Heart right ventricle (tissue), 16 donors: ENCODE results near the gene HMCN2. TPM values are rescaled to one million over a fixed set of nuclear protein-coding genes. Genes with fewer than 3 reads are reported as not detected.
A peak's percentile ranks its signal among the peaks of the same experiment; 100 is the strongest.

Source experiments
- ATAC-seq, 8 donors: fragments of 200-7000 bp; cut with Tn5 transposase; one replicate each; pipeline ENCODE4 v1.9.1; 2020; ENCODE audit warnings: mild to moderate bottlenecking in 8 of 8, moderate library complexity in 8 of 8, moderate number of reproducible peaks in 1 of 8
- DNase-seq, 2 donors: peaks; one replicate each; pipeline ENCODE4 v3.0.0-alpha.2; 2020
- H3K27ac ChIP-seq, 10 donors: fragments of 200-600 bp; sonication (generic) in 2 of 10; one replicate each; pipeline versions ENCODE4 v1.5.0 to v1.8.0; 2020 to 2022; ENCODE audit warnings: mild to moderate bottlenecking in 3 of 10
- H3K27me3 ChIP-seq, 7 donors: fragments of 200-600 bp; one replicate each; pipeline ENCODE4 v1.8.0; 2021 to 2022; ENCODE audit warnings: mild to moderate bottlenecking in 2 of 7
- H3K36me3 ChIP-seq, 9 donors: fragments of 200-600 bp; sonication (generic) in 1 of 9; one replicate each; pipeline versions ENCODE4 v1.5.0 to v1.8.0; 2020 to 2022; ENCODE audit warnings: mild to moderate bottlenecking in 2 of 9
- H3K4me1 ChIP-seq, 9 donors: fragments of 200-600 bp; sonication (generic) in 1 of 9; one replicate each; pipeline versions ENCODE4 v1.5.0 to v1.8.0; 2020 to 2022; ENCODE audit warnings: mild to moderate bottlenecking in 4 of 9
- H3K4me3 ChIP-seq, 10 donors: fragments of 200-600 bp; sonication (generic) in 2 of 10; one replicate each; pipeline versions ENCODE4 v1.5.0 to v1.8.0; 2020 to 2022; ENCODE audit warnings: mild to moderate bottlenecking in 7 of 10, moderate library complexity in 2 of 10
- H3K9me3 ChIP-seq, 11 donors: fragments of 200-600 bp in 10 of 11; sonication (generic) in 2 of 11; one replicate each; pipeline versions ENCODE4 v1.5.0 to v1.8.0; 2013 to 2022; ENCODE audit warnings: mild to moderate bottlenecking in 2 of 11, control low read depth in 1 of 11, moderate library complexity in 1 of 11
- WGBS, 2 donors: extraction: QIAGEN DNeasy Blood & Tissue Kit; methylation state at CpG; one replicate each; pipeline ENCODE4 v1.1.7; 2013; ENCODE audit warnings: inconsistent platforms in 1 of 2; 5-methylcytosine and 5-hydroxymethylcytosine counted together
- intact Hi-C, 10 donors: fragments of 100-400 bp; cut with DNase I; formaldehyde crosslinking; loops; one replicate each; pipeline versions ENCODE4 v1.11.1 to v1.14.2; 2022
- polyA plus RNA-seq, 2 donors: library from polyadenylated mRNA; stranded (reverse); fragments of 200-250 nt; gene quantifications; one replicate each; pipeline ENCODE4 v1.2.3, GENCODE V29; 2013
- total RNA-seq, 10 donors: library from RNA; stranded (reverse); fragmentation: NEBNext Ultra II Directional in 3 of 10; extraction: Animal tissue kit (Norgen Biotek cat#: 25700) in 3 of 10; gene quantifications; one replicate each; pipeline versions ENCODE4 v1.2.1 to v1.2.4, GENCODE V29; 2021 to 2023
- TF ChIP-seq, protein P1 (sequence below), 9 donors: fragments of 200-600 bp; sonication (generic) in 2 of 9; IDR thresholded peaks; one replicate each; pipeline versions ENCODE4 v1.5.0 to v1.8.0; 2021 to 2022; ENCODE audit warnings: antibody characterized with exemption in 9 of 9, mild to moderate bottlenecking in 5 of 9, moderate library complexity in 1 of 9
- donor health status: Arrhythmogenic right ventricular cardiomyopathy.
- donor health status: ischemic (EF 13 %, LVEDD 7.1; RV severe dilation, severe dysfunction).
- donor health status: healthy with polysubstance abuse.
- donor health status: DM: no; HTN: yes; CAD: no.
- donor health status: DM: no; HTN: no; CAD: no.
- donor health status: ischemic (EF 25% LVEDD 6.9; RV normal size, moderate dysfunction).
- donor health status: ischemic (EF 25% LVEDD 5.7; RV mildly dilated, moderate dysfunction).
- donor health status: healthy.
- donor health status: DM: yes; HTN: yes; CAD: no.
- donor health status: Ischemic cardiomyopathy.
- donor health status: ischemic (EF 35%, LVEDD 5.7; RV mildly dilated, moderate dysfunction).
- donor health status: nonischemic (EF 11% LVEDD 7.7; RV severe dilation, severe dysfunction).
- donor health status: DM: yes; HTN: yes; CAD: no.
- donor health status: PGD.
- donor health status: ischemic (EF 29% LVEDD 5.4; RV normal size, mild dysfunction).
- donor health status: nonischemic (EF 23%, LVEDD 6.1; RV moderate dilation, normal function).

Gene HMCN2
- total and polyA plus RNA-seq, 12 donors, result 2.6 to 10.2 (median 4.9) TPM

DNA sequence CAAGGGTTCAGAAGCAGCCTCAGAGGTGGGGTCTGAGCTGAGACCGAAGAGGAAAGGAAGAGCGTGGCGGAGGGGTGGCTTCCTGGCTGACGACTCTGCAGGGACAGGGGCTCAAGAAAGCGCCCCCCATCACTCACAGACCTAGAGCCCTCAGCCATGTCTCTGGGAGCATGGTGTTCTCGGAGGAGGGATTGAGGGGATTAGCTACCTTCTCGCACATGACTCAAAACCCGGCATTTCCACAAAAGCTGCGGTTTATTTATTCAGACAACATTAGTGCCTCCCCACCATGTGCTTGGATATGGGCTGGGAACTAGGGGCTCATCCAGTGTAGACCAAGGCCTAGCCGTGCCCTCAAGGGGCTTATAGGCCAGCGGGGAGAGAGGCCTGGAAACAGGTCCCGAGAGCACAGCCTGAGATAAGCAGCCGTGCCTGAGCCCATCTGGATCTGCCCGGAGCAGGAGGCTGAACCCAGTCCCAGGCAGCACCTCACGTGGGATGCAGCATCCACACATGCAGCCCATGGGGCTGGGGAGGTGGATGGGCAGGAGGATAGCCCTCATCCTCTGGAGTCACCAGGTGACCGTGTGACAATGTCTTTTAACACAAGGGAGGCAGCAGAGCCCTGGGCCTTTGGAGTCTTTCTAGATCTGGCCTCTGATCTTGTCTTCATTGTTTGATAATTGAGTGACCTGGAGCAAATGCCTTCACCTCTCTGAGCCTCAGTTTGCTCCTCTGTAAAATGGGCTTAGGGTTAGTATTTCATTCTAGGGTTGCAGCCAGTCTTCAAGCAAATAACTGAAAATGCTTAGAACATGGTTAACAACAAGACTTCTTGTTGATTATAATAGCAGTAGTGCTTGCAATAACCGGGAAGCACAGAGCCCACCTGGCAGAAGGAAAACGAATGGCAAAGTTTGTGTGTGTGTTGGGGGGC is 878 bp upstream of the HMCN2 start:
- intact Hi-C loops, result loop anchor here in 4 of 10 donors (5.0 to 10.0 kb wide), 3 partner anchors 60 to 78 kb away; no protein-coding TSS in a partner anchor
- H3K9me3 ChIP-seq, result no peaks in the 10 kb centered on the region
- peak overlapping the region in 4 of 10 donors; percentile 49 to 72 (median 66) for H3K27ac ChIP-seq
- H3K4me3 ChIP-seq, result peak overlapping the region in 6 of 10 donors; percentile 41 to 61 (median 56)
- H3K27me3 ChIP-seq, result peaks cover 0 to 81% (median 65%) of the 10 kb centered on the region in 7 donors
- ATAC-seq (peak in 1 of 8 donors; percentile 4), DNase-seq (no peak)
- WGBS, 2 donors, result 56 to 59% methylated on average over 18 of the region's 18 CpGs
- no peaks in the 10 kb centered on the region for H3K36me3 ChIP-seq
- peaks cover 0 to 43% (median 19%) of the 10 kb centered on the region in 9 donors for H3K4me1 ChIP-seq
- TF ChIP-seq, protein P1, sequence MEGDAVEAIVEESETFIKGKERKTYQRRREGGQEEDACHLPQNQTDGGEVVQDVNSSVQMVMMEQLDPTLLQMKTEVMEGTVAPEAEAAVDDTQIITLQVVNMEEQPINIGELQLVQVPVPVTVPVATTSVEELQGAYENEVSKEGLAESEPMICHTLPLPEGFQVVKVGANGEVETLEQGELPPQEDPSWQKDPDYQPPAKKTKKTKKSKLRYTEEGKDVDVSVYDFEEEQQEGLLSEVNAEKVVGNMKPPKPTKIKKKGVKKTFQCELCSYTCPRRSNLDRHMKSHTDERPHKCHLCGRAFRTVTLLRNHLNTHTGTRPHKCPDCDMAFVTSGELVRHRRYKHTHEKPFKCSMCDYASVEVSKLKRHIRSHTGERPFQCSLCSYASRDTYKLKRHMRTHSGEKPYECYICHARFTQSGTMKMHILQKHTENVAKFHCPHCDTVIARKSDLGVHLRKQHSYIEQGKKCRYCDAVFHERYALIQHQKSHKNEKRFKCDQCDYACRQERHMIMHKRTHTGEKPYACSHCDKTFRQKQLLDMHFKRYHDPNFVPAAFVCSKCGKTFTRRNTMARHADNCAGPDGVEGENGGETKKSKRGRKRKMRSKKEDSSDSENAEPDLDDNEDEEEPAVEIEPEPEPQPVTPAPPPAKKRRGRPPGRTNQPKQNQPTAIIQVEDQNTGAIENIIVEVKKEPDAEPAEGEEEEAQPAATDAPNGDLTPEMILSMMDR (IDR thresholded peaks at IDR 0.05), result no peak

DNA sequence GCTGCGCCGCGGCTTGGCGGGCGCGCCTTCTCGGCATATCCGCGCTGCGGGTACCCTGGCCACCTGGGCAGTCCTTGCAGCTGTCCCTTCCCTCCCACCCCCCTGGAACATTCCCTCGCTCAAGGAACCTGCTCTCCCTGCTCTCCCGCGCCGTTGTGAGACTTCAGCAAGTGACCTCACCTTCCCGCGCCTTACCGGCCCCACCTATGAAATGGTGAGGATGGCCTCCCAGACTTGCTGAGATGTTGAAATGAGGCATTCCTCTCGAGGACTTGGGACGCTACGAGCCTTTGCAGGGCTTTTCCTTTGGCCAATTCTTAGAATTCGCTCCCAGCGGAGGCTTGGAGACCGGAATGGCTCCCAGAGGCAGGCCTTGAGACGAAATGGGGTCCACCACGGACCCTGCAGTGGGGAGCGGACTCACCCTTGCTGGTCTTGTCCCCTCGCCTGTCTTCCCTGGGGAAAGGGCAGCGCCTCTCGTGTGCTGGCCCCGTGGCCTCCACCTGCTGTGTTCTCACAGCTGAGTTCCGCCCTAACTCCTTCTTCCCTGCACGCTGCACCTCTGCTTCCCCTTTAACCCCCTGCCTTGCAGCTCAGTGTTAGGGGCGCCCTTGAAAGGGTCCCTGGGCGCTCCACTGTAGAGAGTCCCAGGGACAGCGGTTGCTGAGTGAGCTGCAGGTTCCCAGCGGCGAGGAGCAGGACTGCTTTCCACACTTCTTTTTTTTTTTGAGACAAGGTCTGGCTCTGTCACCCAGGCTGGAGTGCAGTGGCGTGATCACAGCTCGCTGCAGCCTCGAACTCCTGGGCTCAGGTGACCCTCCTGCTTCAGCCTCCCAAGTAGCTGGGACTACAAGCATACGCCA is 907 bp downstream of the HMCN2 start:
- DNase-seq (no peak), ATAC-seq (peak in 1 of 8 donors; percentile 10)
- H3K27me3 ChIP-seq, result peaks cover 0 to 69% (median 63%) of the 10 kb centered on the region in 7 donors
- TF ChIP-seq, protein P1 (IDR thresholded peaks at IDR 0.05), result no peak
- peak overlapping the region in 7 of 10 donors; percentile 29 to 81 (median 64) for H3K27ac ChIP-seq
- peak overlapping the region in 9 of 10 donors; percentile 28 to 61 (median 52) for H3K4me3 ChIP-seq
- intact Hi-C loops, result loop anchor here in 2 of 10 donors (10.0 kb wide), 1 partner anchor 58 kb away; no protein-coding TSS in a partner anchor
- H3K4me1 ChIP-seq, result peaks cover 0 to 52% (median 27%) of the 10 kb centered on the region in 9 donors
- WGBS, 2 donors, result 24 to 31% methylated on average over 41 of the region's 41 CpGs
- H3K9me3 ChIP-seq, result no peaks in the 10 kb centered on the region
- H3K36me3 ChIP-seq, result no peaks in the 10 kb centered on the region

DNA sequence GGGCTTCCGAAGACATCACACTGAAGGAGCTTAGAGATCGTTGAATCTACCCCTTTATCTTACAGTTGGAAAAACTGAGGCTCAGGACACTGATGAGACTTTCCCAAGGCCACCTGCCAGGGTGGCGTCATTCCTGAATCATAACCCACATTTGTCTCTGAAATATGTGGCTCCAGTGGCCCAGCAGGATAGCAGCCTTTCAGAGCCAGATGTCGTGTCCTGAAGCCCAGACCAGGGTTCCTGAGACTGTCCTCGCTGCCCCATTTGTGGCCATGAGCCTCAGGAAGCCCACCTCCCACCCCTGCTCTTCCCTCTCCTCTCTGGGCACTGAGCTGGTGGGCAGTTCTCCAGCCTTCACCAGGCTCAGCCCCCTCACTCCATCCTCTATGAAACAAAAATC is 2.4 kb downstream of the HMCN2 start:
- no peak for ATAC-seq
- no peak for DNase-seq
- Histone ChIP-seq H3K4me1 (peaks cover 0 to 66% (median 27%) of the 10 kb centered on the region in 9 donors), H3K36me3 (no peaks in the 10 kb centered on the region), H3K4me3 (peak overlapping the region in 4 of 10 donors; percentile 15 to 36 (median 23)), H3K27ac (peak overlapping the region in 7 of 10 donors; percentile 22 to 79 (median 69)), H3K9me3 (no peaks in the 10 kb centered on the region), H3K27me3 (peaks cover 0 to 56% (median 48%) of the 10 kb centered on the region in 7 donors)
- TF ChIP-seq, protein P1 (IDR thresholded peaks at IDR 0.05), result no peak
- 86 to 95% methylated on average over 5 of the region's 5 CpGs for WGBS, 2 donors
- intact Hi-C loops, result loop anchor here in 2 of 10 donors (10.0 kb wide), 1 partner anchor 57 kb away; no protein-coding TSS in a partner anchor
